NCI-H1694 treated with DMSO at 0.1 percent for 48 hours (cell line): ENCODE data around the gene TRIO.
"Not testable (repeated sequence)": the region's sequence is repeated elsewhere in the genome, so short reads cannot be mapped to it uniquely, and the experiment has no call there.

Source experiments
- DNase-seq: peaks from one replicate; lab custom pipeline; 2025; lab: John Stamatoyannopoulos, UW

TRIO gene

DNA sequence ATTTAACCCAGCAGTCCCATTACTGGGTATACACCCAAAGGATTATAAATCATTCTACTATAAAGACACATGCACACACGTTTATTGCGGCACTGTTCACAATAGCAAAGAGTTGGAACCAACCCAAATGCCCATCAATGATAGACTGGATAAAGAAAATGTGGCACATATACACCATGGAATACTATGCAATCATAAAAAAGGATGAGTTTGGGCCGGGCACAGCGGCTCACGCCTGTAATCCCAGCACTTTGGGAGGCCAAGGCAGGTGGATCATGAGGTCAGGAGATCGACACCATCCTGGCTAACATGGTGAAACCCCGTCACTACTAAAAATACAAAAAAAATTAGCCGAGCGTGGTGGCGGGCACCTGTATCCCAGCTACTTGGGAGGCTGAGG, 249.4 kb downstream of the TRIO start:
- not testable (repeated sequence) for DNase-seq

DNA sequence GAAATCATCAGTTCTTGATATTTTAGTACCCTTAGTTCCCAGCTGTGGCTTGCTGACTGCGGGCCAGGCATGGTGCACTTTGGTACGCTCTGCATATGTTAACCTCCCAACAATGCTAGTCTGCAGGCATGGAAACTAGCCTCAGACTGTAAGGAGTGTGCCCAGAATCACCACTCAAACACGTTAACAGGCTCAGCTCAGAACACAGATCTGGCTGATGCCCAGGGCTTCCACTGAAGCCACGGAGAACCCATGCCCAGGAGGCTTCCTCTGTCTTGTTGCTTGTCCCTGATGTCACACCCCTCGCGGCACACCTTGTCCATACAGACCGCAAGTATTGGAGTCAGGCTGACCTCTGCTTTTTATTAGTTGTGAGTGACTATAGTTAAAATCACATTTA, 251.2 kb downstream of the TRIO start:
- DNase-seq, result no peak

DNA sequence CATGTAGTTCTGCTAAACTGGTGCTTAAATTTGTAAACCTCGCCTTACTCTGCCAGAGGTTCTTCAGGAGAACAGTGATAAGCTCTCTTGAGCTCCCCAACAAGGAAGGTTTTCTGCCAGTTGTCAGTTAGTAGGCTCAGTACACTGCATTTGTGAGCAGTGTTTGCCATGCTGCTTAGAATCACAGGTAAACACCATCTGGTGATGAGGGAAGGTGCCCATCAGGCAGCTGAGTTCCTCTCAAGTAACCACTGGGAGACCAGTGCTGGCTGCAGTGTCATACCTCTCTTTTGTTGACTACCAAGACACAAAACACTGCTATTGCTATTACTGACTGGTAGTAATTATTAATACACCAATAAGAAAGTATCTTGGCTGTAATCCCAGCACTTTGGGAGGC, 252.3 kb downstream of the TRIO start:
- DNase-seq, result peak; percentile 79

DNA sequence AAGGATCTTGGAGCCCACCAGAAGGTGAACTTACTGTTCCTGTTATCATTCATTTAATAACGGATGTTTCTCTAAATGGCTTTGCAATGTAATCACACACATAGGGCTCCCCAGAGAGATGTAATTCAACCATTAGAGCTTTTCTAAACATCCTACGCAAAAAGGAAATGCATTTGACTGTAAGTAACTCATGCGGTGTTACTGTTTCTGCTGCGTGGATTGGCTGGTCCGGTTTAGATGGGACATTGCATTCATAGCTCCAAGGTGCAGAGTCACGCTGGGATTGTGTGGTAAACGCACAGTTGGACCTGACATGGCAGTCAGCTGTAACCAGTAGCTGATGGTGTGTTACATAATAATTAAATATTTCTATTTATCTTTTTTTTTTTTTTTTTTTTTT, 252.9 kb downstream of the TRIO start:
- peak; percentile 26 for DNase-seq

DNA sequence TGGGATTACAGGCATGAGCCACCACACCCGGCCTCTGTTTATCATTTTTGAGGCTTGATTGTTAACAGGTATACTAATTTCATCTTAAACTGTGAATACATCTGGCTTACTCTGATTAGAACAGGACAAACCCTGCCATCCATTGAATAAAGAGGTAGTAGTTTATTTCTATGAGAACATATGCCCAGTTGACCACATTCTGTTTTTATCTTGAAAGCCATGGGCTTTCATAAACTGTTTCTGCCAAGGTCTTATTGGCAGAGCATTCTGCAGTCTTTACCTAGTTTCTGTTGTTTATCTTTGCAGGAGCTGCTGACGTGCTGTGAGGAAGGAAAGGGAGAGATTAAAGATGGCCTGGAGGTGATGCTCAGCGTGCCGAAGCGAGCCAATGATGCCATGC, 253.6 kb downstream of the TRIO start:
- no peak for DNase-seq

GRCh38 chr5:14397717-14398116, 254.6 kb downstream of the TRIO start:
- no peak for DNase-seq

- DNase-seq, result peak; percentile 82
Measured at GRCh38 chr5:14399054-14399692, 256.0 kb downstream of the TRIO start.

DNA sequence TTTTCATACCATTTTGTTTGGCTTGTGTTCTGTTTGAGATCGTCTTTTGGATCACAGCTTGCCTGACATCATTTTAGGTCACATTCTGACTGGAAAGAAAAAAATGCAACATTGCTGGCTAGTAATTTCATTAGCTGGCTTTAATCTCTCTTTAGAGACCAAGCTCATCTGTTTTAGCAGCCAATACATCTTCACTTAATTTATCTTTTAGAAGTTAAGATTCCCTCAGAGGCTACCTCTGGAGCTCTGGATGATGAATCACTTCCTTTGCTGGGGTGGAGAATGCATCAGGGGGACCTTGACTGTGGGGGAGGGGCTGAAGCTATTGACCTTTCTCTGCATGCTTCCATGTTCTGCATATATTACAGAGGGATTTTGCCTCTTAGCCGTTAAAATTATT, 256.9 kb downstream of the TRIO start:
- no peak for DNase-seq

- no peak for DNase-seq
Measured at GRCh38 chr5:14400611-14401010, 257.5 kb downstream of the TRIO start.

GRCh38 chr5:14401639-14402038, 258.5 kb downstream of the TRIO start:
- DNase-seq, result no peak

GRCh38 chr5:14402424-14402823, 259.3 kb downstream of the TRIO start:
- no peak for DNase-seq

DNA sequence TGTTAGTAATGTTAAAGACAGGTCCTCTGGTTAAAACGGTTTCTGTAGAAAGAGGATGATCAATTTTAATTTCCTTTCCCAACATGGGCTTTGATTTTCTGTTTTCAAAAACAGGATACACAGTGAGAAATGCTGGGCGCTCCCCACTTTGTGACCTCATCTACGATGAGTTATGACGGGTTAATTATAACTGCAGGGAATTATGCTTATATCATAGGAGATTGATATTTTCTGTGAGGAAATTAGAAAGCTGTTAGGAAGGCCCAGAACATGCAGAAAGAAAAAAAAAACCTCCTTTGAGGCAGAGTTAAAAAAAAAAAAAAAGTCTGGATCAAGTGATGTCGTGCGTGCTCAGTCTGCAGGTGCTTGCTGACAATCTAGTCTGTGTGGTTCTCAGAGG, 261.6 kb downstream of the TRIO start:
- DNase-seq, result no peak

DNA sequence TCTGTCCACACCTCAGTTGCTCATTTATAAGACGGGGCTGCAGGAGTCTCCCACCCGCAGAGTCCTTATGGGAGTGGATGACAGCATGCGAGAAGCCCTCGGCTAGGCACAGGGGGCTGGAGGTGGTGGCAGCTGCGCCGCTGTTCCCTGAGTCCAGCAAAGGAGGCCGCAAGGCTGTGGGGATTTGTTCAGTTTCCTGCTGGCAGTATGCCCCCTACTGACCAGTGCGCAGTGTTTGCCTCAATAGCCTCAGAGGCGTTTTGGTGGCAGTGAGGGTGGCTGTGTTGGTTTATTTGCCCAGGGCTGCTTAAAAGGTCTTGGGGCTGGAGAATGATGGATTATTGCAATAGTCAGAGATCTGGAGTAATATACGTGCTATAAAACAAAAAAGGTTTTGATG, 262.1 kb downstream of the TRIO start:
- DNase-seq, result no peak

GRCh38 chr5:14405706-14406553, 262.8 kb downstream of the TRIO start:
- no peak for DNase-seq

- DNase-seq, result no peak
Measured at GRCh38 chr5:14406554-14406849, 263.4 kb downstream of the TRIO start.

DNA sequence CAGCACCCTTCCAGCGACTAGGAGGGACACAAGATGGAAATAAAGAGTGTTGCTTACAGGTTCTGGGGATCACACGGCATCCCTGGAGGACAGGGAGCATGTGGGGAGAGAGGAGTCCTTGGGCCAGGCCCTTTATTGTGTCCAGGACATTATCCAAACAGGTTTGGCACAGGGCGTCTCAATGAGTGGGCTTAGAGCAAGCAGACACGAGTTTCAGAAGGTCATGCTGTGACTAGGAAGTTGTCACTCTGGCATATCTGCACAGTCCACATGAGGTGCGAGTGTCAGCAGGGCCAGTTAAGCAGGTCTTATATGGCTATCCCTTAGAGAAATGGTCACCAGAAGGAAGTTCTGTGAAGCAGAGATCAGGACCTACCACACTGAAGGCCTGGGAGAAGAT, 263.9 kb downstream of the TRIO start:
- DNase-seq, result no peak

DNA sequence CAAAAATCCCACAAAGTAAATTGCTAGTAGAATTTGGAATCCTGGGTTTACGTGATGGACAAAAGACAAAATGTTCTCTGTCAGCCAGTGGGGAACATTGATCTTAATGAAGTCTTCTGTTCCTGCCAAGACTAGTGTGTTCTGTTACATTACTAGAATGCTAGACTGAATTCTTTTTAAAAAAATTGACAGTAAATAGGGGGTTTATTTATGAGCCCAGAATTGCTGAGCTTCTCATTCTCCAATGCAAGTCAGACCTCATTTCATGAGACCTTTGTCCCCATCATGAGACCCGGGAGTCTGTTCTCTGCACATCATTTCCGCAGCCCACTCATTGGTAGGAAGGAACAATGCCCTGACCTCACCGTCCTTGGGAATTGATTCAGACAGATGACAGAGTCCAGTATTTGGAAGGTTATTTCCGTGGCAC, 264.6 kb downstream of the TRIO start:
- DNase-seq, result no peak

GRCh38 chr5:14408969-14409586, 265.9 kb downstream of the TRIO start:
- no peak for DNase-seq

DNA sequence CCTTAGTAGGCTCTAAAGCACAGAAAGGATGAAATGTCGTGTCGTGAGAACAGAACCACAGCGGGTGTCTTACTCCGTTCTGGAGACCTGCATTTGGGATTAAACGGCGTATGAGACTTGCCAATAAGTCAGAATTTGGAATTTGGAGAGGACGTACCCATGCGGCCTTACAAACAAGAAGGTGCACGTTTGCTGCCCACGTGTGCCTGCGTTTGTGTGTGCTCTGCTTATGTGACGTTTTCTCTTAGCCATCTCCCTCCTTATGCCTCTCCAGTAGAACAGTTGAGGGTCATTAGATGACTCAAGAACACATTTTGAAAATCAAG, 266.9 kb downstream of the TRIO start:
- no peak for DNase-seq

GRCh38 chr5:14410394-14411201, 267.5 kb downstream of the TRIO start:
- DNase-seq, result no peak

DNA sequence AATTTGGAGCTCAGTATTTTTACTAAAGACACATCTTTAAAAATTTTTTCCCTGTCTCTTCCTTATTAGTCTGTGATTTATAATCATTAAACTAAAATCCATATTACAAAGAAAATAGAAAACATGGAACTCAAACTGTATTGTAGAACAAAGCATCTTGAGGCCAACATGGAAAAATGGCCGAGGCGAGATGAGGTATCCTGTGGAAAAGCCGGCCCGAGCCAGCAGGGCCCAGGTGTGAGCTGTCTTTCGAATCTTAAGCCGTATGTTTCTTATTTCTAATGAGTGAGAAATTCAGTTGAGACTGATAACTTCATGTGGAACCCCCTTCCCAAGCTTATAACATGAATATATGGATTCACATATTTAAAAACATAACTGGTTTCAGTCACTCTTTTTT, 268.1 kb downstream of the TRIO start:
- no peak for DNase-seq

DNA sequence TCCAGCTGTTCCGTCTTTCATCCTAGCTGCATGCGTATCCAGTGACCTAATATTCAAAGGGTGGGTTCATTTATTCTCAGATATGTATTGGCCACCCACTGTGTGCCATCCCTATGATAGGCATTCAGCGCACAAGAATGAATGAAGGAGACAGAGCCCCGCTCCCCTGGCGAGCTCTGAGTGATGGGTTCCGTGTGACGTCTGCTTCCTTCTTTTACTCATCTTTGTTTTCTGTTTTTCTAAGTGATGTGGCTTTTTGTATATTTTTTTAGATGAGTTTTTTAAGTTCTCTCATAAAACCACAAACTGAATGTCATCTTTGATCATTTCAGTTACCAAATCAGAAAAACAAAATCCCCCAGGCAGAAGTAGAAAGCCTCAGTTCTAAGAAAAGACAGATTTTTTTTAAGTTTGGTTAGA, 270.2 kb downstream of the TRIO start:
- DNase-seq, result no peak

DNA sequence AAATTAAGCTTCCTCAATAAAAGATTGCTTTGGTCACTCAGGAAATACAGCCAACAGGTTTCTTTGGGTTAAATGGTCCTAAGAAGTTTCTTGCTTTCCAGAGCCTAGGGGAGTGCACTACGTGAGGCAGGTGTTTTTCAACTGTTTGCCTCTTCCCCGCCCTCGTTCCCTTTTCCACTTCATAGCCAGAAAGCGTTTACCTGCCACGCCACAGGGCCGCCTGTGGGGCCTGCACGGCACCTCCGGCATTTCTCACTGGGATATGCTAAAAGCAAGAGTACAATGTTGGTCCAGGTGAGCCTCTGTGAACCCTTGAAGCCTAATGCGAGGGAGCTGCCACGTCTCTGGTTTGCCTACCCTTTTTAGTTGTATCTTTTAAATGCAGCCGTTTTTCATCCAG, 270.9 kb downstream of the TRIO start:
- no peak for DNase-seq
